GM21367 (cell line): Measurements from ENCODE around the gene TENT5A.
"Not testable (repeated sequence)": the region's sequence is repeated elsewhere in the genome, so short reads cannot be mapped to it uniquely, and the experiment has no call there.

ENCODE experiments used
- ATAC-seq: cut with Tn5 transposase; IDR thresholded peaks from one replicate; pipeline ENCODE4 v1.9.1; 2021; ENCODE audit not compliant: unreplicated experiment

The TENT5A gene

DNA sequence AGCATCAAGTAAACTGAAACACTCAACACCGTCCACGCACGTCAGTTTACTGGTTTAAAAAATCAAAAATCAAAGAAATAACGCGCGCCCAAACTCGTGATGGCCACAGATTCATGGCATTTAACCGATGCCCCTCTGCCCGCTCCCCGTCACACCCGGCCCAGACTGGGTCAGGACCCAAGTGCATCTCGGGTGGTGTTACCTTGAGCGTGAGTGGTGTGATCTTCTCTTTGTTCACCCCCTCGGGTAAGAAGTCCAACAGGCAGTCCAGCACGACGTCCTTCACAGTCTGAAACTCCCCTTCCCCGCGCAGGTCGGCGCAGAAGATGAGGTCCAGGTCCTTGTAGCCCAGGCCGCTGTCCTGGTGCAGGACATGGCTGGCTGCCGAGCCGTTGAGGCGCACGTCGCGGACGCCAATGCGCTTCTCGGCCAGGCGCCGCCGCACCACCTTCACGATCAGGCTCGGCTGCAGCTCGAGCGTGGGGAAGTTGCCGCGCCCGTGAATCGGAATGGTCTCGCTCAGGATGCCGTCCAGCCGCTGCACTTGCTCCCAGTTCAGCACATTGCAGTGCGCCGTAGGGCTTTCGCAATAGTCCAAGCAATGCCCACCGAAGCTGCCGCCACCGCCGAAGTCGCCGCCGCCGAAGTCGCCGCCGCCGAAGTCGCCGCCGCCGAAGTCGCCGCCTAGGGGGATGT is 945 bp downstream of the TENT5A start:
- no peak for ATAC-seq

DNA sequence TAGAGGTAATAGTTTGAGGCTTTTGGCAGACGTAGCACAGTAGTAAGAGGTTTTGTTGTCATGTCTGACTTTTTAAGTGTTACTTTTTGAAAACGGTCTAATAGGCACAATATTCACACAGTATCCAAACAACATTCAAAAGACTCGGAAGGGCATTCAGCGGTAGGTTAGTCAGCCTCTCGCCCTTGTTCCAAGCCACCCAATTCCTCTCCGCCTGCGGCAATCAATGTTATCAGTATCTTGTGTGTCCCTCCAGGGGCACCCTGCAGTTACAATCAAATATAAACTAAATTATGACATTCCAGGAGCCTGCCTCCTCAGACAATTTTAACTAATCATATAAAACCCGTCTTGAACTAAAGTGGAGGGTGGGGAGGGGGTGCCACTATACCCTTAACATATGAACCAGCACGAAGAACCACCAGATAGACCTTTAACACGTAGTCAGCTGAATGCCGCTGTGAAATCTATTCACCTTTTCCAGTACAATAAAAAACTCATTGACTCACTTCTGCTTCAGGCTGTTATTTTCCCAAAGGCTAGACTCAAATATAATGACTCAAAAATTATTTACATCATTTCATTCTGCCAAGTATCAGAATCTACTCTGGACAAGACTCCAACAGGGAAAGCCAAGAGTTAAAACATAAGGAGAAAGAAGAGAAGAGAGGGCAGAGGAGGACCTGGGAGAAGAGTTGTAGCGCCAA is 1.6 kb downstream of the TENT5A start:
- no peak for ATAC-seq

DNA sequence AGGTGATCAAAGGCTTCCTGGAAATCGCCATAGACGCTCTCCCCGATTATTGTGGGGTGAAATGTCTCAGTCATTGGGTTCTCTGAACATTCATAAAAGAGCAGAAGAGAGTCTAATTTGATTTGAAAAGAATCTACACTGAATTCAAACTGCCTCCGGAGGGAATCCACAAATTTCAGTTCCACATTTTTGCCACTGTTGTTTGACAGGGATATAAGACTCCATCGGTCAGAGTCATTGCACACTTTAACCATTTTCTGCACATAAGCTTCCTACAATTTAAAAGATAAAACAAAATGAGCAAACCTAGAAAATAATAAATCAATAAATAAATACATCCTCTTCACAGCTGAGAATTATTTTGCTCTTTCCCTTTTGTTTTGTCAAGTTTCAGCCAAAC is 2.3 kb downstream of the TENT5A start:
- ATAC-seq: no peak

DNA sequence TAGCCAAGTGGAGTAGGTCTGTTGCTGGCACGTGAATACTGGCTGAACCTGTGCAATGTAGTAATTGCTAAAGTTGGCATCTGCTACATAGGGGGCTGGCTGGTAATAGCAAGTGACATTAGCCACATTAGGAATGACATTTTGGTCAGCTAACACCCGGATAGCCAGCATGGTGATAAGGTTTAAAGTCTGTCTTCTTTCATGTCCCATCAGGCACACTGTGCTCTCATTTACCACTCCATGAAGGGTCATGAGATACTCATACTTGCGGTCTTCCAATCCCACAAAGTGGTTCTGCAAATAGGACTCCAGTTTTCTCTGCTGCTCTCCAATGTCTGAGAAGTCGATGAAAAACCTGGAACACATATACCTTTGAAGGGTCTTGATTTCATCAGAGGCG is 2.8 kb downstream of the TENT5A start:
- no peak for ATAC-seq

DNA sequence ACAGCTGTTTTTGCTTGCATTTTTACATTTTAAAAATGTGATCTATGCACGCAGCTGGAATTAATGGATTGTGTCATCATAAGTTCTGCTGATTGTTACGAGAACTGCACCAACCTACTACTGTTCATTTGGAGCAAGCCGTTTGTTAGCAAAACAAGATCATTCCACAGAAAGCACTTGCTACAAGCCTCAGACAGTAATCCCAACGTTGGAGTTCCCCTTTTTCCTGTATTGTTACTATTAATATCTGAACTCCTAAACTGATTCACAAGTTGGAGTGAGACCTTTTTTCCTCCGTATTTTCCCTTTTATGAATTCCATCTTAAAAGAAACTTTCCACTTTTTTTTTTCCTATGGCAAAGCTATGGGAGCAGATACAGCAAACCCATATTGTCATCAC is 3.5 kb downstream of the TENT5A start:
- no peak for ATAC-seq

DNA sequence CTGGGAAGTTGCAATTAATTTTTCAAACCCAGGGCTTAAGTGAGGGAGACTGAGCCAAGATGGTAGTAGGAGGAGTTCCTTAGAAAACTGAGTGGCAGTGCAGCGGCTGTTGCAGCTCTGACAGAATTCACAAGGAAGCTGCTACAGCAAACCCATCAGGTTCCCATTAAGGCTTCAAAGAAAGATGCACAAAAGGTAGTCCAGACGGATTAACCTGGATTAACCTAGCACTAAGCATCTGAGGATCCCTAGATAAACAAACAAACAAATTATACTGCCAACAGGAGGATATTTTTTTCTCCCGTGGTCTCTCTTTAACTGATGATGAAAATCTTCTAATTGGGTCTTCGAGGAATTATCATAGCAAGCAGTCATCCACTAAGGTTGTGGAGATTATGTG is 5.2 kb downstream of the TENT5A start:
- no peak for ATAC-seq

DNA sequence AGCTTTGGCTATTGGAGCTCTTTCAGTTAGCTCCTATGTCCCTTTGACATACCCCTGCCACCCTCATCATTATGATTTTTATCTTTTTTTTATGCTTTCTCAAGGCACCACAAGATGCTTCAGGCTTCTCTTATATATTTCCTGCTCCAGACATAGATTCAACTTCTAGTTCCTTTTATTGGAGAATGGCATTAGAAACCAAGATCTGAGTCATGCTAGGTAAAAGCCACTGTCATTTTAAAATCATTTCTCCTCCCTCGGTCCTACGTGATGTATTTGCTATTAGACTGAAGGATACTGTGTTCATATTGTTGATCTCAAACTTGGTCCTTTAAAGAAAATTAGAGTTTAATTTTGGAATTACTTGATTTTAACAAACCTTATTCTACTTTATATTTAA is 8.3 kb downstream of the TENT5A start:
- no peak for ATAC-seq

DNA sequence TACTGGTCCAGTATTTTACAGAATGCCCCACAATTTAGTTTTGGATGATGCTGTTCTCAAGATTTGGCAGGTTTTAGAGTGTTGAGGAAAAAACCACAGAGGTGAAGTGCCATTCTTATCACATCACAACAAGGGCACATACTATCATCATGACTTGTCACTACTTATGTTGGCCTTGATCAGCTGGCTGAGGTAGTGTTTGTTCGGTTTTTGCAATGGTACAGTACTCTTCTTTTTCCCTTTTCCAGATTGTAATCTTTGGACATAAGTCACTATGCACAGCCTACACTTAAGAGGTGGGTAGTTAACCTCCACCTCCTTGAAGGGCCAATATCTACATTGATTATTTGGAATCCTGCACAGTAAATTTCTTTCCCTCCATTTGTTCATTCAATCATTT is 8.8 kb downstream of the TENT5A start:
- ATAC-seq: no peak

DNA sequence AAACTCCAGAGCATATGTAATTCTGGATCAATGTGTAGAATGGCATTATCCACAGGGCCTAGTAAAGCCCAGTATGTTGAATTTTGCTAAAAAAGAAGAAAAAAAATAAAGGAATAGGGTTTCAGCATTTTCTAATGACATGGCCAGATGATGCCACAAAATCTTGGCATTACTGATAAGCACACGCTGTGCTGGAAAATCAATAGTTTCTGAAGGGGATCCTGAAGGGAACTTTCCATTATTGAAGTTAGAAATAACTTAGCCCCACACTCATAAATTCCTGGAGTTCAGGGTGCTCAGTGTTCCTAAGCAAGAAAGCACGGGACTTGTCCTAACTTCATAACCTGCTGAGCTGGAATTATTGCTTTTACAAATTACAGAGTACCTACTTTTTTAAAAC is 10.8 kb downstream of the TENT5A start:
- ATAC-seq: no peak

DNA sequence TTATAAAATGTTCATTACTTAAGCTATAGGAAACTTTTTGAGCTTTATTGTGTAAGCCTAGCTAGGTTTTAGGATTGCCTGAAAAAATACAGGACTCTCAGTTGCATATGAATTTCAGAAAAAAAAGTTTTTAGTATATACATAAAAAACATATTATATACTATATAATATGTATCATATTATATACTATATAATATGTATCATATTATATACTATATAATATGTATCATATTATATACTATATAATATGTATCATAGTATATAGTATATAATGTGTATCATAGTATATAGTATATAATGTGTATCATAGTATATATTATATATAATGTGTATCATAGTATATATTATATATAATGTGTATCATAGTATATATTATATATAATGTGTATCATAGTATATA is 11.9 kb downstream of the TENT5A start:
- not testable (repeated sequence) for ATAC-seq

DNA sequence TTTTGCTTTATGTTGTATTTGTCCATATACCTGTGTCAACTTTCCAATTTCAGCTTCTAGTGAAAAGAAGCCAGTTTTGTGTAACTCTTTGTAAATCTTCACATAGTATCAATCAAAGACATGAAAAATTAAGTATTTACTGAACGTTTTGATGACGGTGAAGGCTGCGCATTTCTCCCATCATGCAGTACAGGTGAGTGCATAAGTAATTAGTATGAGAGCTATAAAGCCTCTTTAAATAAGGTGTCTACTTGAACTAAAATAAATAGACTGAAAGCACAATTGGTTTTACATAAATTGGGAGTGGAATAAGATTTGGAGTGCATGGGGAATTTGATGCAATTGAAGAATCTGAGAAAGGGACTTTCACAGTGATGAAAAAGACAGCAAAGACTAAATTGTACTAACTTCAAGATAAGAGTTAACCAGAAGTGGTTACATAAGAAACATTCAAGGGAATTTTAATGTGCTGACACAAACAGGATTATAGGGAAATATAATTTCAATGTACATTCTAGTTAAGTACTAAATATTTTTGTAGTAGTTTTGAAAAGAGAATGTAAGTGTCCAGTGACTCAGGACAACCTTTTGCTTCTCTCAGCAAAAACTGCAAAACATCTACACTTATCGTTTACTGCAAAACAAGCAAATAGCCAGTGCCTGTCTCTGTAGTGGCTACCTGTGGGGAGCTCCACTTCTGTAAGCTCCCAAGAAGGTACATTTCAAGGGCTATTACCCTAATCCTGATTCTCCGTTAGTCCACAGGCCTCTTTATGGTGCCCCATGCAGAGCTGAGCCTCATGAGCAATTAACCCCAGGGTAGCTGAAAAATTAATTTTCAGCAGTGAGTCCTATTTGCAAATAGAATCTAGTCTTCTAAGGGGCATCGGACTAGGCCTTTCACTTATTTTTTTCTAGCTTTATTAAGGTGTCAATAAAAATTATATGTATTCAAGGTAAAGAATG is 13.0 kb downstream of the TENT5A start:
- no peak for ATAC-seq

DNA sequence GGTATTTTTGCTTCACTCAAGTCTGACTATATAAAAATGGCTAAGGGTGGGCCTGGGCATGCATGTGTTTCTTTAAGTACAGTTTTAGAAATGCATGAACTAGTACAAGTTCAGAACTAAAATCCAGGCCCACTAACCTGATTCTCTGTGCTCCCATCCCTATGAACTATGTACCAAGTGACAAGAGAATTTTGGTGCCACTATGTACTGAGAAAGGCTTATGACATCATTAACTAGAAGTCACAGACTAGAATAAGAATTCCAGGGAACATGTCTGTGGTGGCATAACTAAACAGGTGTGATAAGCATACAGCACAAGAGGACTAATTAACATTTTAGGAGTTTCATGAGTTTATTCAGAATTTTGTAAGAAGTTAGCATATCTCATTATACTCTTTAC is 16.1 kb downstream of the TENT5A start:
- ATAC-seq: no peak

DNA sequence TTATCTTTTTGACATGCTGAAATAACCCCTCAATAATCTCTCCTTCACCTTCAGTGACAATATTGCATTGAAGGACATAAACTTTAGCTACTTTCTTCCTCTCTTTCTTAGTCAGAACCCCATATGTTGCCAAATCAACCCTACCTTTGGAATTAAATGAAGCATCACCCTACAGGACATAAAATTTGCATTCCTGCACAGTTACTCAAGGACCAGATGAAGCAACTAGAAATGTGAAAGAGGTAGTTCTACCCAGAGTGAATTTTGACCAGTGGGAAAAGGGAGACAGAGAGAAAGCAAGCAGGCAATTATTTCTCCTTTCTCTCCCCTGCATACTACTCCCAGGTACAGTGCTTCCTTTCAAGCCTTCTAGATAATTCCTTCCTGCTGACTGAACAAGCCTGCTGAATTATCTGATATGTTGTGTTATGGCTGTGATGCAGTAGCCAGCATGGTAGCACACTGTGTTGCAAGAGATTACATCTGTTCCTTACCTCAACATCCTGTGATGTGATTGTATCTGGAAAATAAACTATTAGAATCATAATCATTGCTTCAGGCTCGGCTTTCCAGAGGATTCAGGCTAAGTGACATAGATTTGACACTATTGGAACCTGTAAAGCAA is 16.6 kb downstream of the TENT5A start:
- no peak for ATAC-seq

DNA sequence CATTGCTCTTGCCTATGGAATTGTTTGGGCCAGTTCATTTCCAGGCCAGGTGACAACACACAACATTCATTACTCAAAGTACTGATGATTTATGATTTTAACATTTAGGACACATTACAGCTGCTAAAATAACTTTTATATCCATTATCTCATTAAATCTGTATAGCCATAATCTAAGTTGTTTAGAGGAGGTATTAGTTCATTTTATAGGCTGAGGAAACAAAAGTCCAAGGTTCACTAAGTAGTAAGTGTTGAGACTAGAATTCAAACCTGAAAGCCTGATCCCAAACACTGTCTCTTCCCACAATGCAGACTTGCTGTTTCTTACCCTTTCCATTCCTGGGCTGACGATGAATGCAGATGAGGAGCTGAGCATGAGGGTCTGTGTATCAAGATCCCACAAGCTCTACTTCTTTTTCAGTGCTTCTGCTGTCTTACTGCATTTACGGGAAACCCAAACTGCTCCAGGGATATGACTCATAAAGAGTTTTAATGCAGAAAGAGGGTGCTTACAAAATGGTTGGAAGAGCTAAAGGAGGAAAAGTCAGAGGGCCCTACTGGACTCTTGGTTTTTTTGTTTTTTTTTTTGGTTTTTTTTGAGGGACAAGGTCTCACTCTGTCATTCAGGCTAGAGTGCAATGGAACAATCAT is 17.9 kb downstream of the TENT5A start:
- ATAC-seq: no peak

DNA sequence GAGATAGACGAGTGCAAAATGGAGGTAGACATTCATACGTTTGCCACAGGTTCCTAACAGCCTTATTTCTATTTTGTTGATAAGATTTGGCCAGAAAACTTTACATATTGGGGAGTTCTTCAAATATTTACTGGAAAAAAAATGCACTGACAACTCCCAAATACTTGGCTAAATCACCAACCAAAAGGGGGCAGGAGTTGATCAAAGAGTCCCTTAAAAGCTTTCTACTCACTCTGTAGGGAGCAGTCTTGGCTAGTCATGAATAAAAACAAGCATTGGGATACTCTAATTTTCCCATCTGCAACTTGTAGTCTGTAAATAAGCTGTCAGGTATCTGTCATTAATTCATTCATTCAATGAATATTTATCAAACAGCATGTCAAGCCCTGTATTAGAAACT is 18.4 kb downstream of the TENT5A start:
- ATAC-seq: no peak

DNA sequence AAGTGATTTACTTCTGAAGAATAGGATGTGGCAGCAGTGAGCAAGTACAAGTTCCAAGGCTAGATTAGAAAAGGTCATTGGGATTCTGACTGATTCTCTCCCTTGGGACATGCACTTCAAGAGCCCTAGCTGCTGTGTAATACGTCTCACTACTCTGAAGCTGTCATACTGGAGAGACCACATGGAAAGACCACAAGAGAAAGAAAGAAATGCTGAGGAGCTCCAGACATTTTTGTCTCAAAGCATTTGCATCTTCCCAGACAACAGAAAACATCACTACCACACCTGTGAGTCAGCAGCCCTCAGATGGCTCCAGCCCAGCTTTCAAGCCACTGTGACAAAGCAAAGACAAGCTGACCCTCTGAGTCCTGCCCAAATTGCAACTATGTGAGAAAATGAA is 20.7 kb downstream of the TENT5A start:
- no peak for ATAC-seq

DNA sequence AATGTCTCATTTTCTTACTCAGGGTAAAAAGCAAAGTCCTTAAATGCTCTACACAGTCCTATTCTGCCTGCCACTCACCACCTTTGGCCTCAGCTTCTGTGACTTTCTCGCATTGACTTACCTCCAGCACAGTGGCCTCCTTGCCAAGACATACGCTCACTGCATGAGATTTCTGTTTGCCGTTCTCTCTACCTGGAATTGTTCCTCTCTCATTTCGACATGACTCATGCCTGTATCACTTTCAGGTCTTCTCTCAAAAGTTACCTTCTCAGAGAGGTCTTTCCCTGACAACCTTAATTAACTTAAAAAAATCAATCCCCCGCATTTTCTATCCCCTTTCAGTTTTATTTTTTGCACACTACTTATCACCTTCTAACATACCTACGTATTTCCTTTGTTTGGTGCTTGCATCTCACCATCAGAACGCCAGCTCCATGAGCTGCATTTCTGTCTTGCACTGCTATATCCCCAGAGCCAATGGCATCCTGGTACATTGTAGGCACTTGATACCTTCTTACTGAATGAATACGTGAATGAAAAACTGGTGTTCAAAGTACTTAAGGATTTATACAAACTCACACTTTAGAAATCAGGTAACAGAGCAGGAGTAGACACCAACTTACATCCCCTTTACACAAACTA is 24.5 kb downstream of the TENT5A start:
- no peak for ATAC-seq

DNA sequence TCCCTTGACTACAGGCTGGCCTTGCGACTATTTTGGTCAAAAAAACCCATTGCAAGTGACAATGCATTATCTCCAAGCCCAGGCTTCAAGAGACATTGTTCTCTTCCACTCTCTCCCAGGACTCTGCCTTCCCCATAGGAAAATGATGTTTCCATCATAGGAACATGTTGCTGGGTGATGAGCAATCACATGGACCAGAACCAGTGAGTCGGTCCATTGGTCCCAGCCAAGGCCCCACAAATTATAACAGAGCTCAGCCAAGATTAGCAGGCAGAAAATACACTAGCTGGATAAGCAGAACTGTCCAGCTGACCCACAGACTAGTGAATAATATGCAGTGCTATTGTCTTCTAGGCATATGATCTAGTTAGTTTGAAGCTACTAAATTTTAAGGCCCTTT is 27.4 kb downstream of the TENT5A start:
- ATAC-seq: no peak

DNA sequence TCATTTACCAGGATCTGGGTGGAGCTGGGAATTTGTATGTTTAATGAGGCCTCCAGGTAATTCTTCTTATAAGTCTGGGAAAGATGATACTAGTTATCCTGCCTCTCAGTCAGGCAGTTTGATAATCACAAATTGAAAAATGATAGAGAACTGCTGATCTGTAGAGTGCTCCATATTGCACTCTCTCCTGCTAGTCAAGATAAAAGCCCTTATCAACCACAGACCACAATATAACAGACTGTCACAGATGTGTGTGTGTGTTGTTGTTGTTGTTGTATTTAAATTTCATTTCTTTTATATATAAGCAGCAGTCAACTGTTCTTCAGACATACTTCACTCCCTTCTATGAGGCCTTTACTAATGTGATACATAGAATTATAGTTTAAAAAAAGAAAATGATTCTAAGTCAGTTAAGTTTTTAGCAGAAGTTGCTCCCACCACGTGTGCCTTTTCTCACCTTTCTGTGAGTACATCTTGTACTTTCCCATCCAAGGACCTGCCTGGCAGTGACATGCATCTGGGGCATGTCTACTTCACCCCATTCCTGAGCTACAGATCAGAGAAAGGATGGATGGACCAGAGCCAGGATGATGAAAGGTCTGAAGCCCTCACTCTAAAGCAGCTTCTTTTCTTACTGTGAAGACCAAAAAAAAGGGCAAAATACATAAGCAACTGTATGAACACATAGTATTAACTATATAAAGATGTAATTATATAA is 29.8 kb downstream of the TENT5A start:
- no peak for ATAC-seq

DNA sequence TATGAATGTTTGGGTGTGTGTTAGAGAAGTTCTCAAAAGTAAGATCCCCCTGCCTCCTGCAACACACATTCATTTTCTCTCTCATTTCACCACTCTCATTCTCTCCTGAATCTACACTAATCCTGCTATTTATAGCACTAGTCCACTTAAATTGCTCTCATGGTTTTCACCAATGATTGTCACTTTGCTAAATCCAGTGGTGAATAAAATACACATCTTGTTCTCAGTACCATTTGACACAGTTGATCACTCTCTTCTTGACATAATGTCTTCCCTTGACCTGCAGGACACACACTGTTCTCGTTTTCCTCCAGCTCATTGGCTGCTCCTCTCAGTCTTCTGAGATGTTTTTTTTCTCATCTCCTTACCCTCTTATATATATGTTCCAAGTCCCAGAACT is 32.1 kb downstream of the TENT5A start:
- ATAC-seq: no peak
